Esophagus squamous epithelium (tissue), 5 donors: Measurements from ENCODE around the gene RFLNA. TPM values are rescaled to one million over a fixed set of nuclear protein-coding genes. Genes with fewer than 3 reads are reported as not detected.

Source experiments
- DNase-seq: peaks from one replicate; lab custom pipeline; 2025; lab: John Stamatoyannopoulos, UW
- H3K27ac ChIP-seq, 4 donors: fragments of 200-600 bp; sonication (generic); one replicate each; pipeline ENCODE4 v1.5.1; 2016 to 2019; ENCODE audit warnings: mild to moderate bottlenecking in 1 of 4
- H3K27me3 ChIP-seq, 4 donors: fragments of 200-600 bp; sonication (generic); 1 replicate in 3 of 4; 2 replicates in 1 of 4; pipeline versions ENCODE4 v1.5.1 to v1.6.0; 2017 to 2021; ENCODE audit warnings: antibody characterized with exemption in 1 of 4
- H3K36me3 ChIP-seq, 3 donors: fragments of 200-600 bp; sonication (generic); one replicate each; pipeline ENCODE4 v1.5.1; 2016 to 2019
- H3K4me1 ChIP-seq, 3 donors: fragments of 200-600 bp; sonication (generic); one replicate each; pipeline ENCODE4 v1.5.1; 2017 to 2019
- H3K4me3 ChIP-seq, 4 donors: fragments of 200-600 bp; sonication (generic); 1 replicate in 3 of 4; 2 replicates in 1 of 4; pipeline ENCODE4 v1.5.1; 2016 to 2019; ENCODE audit warnings: mild to moderate bottlenecking in 2 of 4, moderate library complexity in 1 of 4
- H3K9me3 ChIP-seq, 3 donors: fragments of 200-600 bp; sonication (generic); one replicate each; pipeline ENCODE4 v1.5.1; 2016 to 2019
- POLR2A ChIP-seq, 4 donors: fragments of 450-650 bp; IDR thresholded peaks; one replicate each; pipeline ENCODE4 v1.6.1; 2017; ENCODE audit warnings: antibody characterized with exemption in 4 of 4, mild to moderate bottlenecking in 4 of 4, moderate library complexity in 3 of 4
- WGBS, 2 donors: methylation state at CpG; one replicate each; pipeline ENCODE4 v1.1.5; 2018; 5-methylcytosine and 5-hydroxymethylcytosine counted together
- intact Hi-C: fragments of 100-400 bp; cut with DNase I; formaldehyde crosslinking; loops from one replicate; pipeline ENCODE4 v1.15.0; 2022
- total RNA-seq, 4 donors: library from RNA; depleted of rRNA; stranded (reverse); fragments of >200 nt; gene quantifications; one replicate each; pipeline ENCODE4 v1.1.0, GENCODE V29; 2016
- TF ChIP-seq, protein P1 (sequence below), 6 experiments: fragments of 450-650 bp in 4 of 6; fragments of 200-600 bp in 2 of 6; sonication (generic) in 2 of 6; IDR thresholded peaks; one replicate each; pipeline ENCODE4 v1.5.1; 2016 to 2019; ENCODE audit warnings: antibody characterized with exemption in 6 of 6, mild to moderate bottlenecking in 4 of 6, moderate library complexity in 4 of 6
- donor health status: DM: yes; HTN: yes; CAD: no.

RFLNA gene
- total RNA-seq, 4 donors from 2014 or later = 0.23 to 0.57 (median 0.45) TPM; not detected in 1

DNA sequence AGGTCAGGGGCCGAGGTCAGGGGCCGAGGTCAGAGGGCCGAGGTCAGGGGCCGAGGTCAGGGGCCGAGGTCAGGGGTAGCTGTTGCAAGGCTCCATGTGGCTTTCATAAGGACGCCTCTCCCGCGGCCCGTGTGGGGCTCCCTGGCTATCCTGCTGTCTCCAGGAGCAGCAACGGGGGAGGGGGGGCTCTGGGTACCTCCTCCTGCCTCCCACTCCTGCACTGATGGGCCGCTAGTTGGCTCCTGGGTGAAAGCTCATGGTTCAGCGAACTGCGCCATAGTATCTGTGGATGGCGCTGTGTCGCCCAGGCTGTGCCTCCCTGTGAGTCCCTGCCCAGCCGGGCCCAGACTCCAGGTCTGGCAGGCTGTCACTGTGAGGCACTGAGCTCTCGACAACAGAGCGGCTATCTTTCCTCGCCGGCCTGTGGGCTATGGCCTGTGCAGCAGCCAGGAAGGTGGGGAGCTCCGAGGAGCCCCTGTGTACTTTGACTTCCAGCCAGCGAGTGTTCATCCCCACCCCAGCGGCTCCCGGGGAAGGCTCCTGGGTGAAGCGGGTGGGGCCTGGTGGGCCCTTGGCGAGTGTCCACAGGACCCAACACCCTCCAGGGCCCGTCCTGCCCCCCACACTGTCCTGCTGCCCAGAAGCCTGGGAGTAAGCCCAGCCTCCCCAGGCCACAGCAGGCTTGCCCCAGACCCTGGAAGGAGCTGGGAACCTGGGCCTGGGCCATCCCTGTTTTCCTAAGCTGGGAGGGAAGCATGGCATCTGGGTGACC lies 8.1 kb downstream of the RFLNA start:
- H3K27ac ChIP-seq = no peak overlapping the region
- no peaks in the 10 kb centered on the region for H3K36me3 ChIP-seq
- intact Hi-C loops = no loop called here
- peaks cover 0 to 49% (median 0%) of the 10 kb centered on the region in 4 donors for H3K27me3 ChIP-seq
- no peaks in the 10 kb centered on the region for H3K9me3 ChIP-seq
- H3K4me3 ChIP-seq = no peak overlapping the region
- no peak for TF ChIP-seq POLR2A (IDR thresholded peaks at IDR 0.05)
- TF ChIP-seq, protein P1, sequence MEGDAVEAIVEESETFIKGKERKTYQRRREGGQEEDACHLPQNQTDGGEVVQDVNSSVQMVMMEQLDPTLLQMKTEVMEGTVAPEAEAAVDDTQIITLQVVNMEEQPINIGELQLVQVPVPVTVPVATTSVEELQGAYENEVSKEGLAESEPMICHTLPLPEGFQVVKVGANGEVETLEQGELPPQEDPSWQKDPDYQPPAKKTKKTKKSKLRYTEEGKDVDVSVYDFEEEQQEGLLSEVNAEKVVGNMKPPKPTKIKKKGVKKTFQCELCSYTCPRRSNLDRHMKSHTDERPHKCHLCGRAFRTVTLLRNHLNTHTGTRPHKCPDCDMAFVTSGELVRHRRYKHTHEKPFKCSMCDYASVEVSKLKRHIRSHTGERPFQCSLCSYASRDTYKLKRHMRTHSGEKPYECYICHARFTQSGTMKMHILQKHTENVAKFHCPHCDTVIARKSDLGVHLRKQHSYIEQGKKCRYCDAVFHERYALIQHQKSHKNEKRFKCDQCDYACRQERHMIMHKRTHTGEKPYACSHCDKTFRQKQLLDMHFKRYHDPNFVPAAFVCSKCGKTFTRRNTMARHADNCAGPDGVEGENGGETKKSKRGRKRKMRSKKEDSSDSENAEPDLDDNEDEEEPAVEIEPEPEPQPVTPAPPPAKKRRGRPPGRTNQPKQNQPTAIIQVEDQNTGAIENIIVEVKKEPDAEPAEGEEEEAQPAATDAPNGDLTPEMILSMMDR (IDR thresholded peaks at IDR 0.05) = no peak
- WGBS, 2 donors = 93 to 100% methylated on average over 1 to 3 of the region's 27 CpGs
- H3K4me1 ChIP-seq = no peaks in the 10 kb centered on the region
- DNase-seq = no peak

GRCh38 chr12:124303579-124304313 lies 8.9 kb downstream of the RFLNA start:
- Histone ChIP-seq H3K27me3 (peaks cover 0 to 41% (median 0%) of the 10 kb centered on the region in 4 donors), H3K36me3 (no peaks in the 10 kb centered on the region), H3K4me1 (no peaks in the 10 kb centered on the region), H3K27ac (no peak overlapping the region), H3K4me3 (no peak overlapping the region), H3K9me3 (no peaks in the 10 kb centered on the region)
- DNase-seq = no peak
- 80 to 95% methylated on average over 1 to 4 of the region's 38 CpGs for WGBS, 2 donors
- TF ChIP-seq, protein P1 (IDR thresholded peaks at IDR 0.05) = no peak
- no peak for TF ChIP-seq POLR2A (IDR thresholded peaks at IDR 0.05)
- intact Hi-C loops = no loop called here

DNA sequence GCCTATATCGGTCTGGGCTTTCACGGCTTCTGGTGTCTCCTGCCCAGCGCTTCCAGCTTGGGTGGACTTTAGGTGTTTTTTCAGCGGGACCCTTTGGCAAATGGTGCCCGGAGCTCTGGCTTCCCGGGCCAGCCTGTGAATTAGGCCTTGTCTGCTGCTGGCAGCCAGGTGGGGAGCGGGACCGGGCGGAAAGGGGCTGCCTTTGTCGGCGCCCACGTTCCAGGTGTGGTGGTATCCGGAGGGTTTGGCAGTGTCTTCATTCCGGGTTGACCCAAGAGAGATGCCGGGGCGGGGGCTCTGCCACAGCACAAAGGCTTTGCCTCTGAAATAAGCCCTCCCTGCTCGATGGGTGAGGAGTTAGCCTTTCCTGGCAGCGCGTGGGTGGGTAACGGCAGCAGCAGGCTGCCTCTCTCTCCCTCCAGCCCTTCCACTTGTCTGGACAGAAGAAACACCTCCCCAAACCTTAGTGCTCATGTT lies 9.5 kb downstream of the RFLNA start:
- H3K27me3 ChIP-seq = peaks cover 0 to 36% (median 0%) of the 10 kb centered on the region in 4 donors
- DNase-seq = no peak
- TF ChIP-seq, protein P1 (IDR thresholded peaks at IDR 0.05) = no peak
- TF ChIP-seq POLR2A (IDR thresholded peaks at IDR 0.05) = no peak
- intact Hi-C loops = no loop called here
- WGBS, 2 donors = 87 to 100% methylated on average over 1 to 7 of the region's 20 CpGs
- no peak overlapping the region for H3K27ac ChIP-seq
- H3K4me3 ChIP-seq = no peak overlapping the region
- no peaks in the 10 kb centered on the region for H3K36me3 ChIP-seq
- H3K4me1 ChIP-seq = no peaks in the 10 kb centered on the region
- H3K9me3 ChIP-seq = no peaks in the 10 kb centered on the region

DNA sequence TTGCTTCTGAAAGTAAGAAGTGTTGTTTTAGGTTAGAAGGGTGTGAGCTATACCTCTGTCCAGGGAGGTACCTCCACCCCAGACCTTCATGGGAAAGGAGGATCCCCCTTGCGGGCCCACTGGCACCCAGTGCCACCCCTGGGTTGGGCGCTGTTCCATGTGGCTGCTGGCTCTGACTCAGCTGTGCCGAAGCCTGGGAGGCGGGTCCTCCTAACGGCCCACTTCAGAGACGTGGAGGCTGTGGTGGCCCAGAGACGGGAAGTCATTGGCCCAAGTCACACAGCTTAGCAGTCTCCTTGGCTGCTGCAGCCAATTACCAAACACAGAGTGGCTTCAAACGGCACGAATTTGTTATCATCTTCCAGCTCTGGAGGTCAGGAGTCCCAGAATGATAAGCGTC lies 10.2 kb downstream of the RFLNA start:
- no peaks in the 10 kb centered on the region for H3K4me1 ChIP-seq
- H3K4me3 ChIP-seq = no peak overlapping the region
- DNase-seq = no peak
- intact Hi-C loops = no loop called here
- H3K9me3 ChIP-seq = no peaks in the 10 kb centered on the region
- 52 to 100% methylated on average over 2 to 3 of the region's 10 CpGs for WGBS, 2 donors
- TF ChIP-seq, protein P1 (IDR thresholded peaks at IDR 0.05) = no peak
- no peak for TF ChIP-seq POLR2A (IDR thresholded peaks at IDR 0.05)
- no peak overlapping the region for H3K27ac ChIP-seq
- H3K36me3 ChIP-seq = no peaks in the 10 kb centered on the region
- H3K27me3 ChIP-seq = peaks cover 0 to 31% (median 0%) of the 10 kb centered on the region in 4 donors
